Lung microvascular endothelial cell (primary cell): ENCODE measurements around the gene SDF4. TPM values are rescaled to one million over a fixed set of nuclear protein-coding genes. Genes with fewer than 3 reads are reported as not detected.

Experiments
- DNase-seq, 2 donors: peaks; one replicate each; pipeline versions ENCODE4 v3.0.0 to v3.0.0-alpha.2; 2010; ENCODE audit warnings: low read depth in 2 of 2
- total RNA-seq: library from RNA; depleted of rRNA; stranded (reverse); fragments of >200 nt; gene quantifications from 2 replicates; pipeline ENCODE4 v1.2.1, GENCODE V29; 2014

SDF4 gene, protein sequence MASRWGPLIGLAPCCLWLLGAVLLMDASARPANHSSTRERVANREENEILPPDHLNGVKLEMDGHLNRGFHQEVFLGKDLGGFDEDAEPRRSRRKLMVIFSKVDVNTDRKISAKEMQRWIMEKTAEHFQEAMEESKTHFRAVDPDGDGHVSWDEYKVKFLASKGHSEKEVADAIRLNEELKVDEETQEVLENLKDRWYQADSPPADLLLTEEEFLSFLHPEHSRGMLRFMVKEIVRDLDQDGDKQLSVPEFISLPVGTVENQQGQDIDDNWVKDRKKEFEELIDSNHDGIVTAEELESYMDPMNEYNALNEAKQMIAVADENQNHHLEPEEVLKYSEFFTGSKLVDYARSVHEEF
- total RNA-seq: 59.3 and 93.5 TPM in 2 replicates

DNA sequence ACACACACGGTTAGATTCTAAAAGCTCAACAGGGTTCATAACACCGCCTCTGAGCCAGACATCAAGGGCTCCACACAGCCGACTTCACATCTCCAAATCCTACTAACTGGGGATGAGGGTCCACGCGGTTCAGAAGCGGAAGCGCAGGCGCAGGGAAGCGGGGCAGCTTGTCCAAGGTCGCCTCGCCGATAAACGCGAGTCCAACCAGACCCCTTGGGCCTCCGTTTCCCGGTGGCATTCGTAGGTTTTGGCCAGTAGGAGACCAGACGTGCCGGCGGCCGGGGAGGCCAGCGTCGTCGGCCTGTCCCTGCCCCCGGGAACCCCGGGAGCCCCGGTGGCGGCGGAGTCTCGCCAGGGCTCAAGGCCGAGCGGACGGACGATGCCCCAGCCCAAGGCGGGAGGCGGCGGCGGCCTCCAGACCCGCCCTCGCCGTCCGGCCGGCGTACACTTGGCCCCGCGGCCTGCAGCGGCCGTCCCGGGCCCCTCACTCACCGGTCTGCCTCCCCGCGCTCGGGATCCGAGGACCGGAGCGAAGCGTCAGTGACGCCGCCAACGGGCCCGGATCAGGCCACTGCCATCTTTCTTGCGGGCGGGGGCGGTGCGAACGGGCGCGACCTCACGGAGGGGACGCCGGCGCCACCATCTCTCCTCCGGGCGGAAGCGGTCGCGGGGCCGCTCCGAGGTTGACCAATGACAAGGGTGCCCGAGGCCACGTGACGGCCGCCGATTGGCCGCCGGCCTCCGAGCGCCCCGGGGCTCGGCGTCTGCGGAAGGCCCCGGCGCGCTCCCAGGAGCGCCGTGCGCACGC, at the start of gene SDF4:
SDF4 (minus strand) TSS at position 602 of the 808 bp plus-strand sequence. CDS start 3,229 bp downstream, outside the sequence.
- peak; percentile 98 for DNase-seq

DNA sequence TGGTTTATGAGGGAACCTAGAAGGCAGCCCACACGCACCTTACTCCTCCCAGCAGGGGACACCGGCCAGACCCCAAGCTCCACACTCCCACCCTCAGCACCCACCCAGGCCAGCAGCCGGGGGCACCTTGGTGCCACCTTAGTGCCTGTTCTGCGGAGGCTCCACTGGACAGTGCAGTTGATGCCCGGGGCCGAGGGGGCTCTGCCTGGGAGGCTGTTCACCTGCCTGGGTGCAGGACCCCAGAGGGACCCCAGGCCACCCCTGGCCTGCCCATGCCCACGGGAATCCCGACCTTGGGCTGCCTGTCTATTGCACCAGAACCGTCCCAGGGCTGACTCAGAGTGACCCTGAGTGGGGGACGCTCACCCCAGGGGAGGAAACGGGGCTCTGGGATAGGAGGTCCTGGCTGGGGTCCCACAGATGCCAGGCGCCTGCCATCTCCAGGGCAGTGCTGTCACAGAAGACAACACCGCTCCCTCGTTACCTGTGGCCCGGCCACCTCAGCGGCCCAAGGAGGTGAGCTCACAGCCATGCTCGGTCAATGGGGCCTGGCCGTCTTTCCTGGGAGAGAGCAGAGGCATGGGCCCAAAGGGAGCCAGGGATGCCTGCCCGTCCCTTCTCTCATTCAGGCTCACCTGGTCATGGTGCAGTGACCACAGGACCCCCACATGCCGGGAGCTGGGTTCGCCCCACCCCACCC, 49.1 kb upstream of the SDF4 start:
- DNase-seq: no peak

DNA sequence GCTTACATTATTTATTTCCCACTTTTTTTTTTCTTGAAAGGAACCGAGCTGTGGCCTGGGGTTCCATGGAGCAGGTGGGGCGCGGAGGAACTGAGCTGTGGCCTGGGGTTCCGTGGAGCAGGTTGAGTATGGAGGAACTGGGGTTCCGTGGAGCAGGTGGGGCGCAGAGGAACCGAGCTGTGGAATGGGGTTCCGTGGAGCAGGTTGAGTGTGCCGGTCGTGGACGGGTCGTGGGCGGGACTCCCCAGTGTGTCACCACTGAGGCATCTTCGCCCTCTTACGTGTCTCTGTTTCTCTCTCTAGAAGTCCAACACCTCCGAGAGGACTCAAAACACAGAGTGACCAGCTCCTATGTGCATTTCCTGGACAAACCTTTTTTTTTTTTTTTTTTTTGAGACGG, 47.2 kb upstream of the SDF4 start:
- no peak for DNase-seq

DNA sequence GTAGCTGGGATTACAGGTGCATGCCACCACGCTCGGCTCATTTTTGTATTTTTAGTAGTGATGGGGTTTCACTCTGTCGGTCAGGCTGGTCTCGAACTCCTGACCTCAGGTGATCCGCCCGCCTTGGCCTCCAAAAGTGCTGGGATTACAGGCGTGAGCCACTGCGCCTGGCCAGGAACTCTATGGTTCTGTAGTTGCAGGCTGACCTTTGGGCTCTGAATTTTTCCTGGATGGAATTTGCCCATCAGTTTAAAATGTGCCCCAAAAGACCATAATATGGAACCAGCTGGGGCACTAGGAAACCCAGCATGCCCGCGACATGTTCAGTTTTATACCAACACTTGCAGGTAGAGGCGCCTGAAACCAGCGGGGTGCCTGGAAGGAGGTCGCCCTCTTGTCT, 46.8 kb upstream of the SDF4 start:
- no peak for DNase-seq

DNA sequence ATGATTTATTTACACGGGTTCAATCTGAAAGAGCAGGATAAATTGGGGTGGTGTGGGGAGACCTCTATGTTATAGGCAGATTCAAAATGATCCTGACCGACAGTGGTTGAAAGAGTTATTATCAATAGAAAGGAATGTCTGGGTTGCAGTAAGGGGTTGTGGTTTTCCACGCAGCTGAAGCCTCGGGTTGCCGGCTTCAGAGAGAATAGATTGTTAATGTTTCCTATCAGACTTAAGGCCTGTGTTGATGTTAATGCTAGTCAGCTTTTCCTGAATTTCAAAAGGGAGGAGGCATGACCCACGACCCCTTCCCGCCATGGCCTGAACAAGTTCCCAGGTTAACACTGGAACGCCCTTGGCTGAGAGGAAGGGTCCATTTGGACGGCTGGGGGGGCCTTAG, 44.0 kb upstream of the SDF4 start:
- peak in 1 of 2 donors; percentile 44 for DNase-seq

DNA sequence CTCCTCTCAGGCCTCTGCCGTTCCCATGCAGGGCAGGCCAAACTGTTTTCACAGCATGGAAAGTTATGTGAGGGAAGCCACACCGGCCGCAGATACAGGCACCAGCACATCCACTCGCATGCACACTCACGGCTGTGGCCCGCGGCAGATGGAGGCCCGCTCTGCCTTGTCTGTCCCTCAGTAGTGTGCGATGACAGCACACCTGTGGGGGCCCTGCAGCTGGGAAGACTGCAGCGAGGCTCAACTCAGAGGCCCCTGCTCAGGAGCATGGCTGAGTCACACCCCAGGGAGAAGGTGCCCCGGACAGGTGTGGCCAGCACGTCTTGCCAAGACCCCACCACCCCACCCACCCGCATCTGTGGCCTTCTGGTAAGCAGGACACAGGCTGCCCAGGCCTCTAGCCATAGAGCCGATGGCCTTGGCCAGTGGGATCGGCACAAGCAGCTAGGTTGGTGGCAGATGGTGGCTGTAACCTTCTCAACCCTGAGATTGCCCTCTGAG, 43.2 kb upstream of the SDF4 start:
- no peak for DNase-seq

DNA sequence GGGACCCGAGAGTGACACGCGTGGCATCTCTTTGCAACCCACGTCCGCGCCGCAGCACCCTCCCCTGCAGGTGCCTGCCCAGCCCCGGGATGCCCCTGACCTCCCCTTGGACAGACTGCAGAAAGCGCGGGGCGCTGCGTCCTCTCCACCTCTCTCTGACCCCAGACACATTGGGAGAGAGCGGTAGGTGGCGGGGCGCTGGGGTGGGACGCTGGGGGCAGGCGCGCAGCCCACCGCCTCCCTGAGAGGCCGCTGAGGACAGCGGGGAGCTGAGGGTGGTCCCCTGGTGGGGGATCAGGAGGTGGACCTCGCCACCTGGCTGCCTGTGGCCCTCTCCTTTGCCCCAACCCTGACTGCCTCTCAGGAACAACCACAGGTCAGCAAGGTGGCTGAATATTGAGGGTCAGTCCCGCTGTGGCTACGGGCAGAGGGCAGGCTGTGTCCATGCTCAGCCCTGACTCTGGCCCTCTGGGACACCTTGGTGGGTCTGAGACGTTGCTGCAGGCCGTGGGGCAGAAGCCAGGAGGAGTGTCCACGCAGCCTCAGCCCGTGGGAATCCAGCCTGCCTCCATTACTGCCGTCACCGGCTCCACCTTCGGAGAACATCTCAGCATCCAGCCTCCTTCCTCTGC, 42.6 kb upstream of the SDF4 start:
- DNase-seq: no peak

DNA sequence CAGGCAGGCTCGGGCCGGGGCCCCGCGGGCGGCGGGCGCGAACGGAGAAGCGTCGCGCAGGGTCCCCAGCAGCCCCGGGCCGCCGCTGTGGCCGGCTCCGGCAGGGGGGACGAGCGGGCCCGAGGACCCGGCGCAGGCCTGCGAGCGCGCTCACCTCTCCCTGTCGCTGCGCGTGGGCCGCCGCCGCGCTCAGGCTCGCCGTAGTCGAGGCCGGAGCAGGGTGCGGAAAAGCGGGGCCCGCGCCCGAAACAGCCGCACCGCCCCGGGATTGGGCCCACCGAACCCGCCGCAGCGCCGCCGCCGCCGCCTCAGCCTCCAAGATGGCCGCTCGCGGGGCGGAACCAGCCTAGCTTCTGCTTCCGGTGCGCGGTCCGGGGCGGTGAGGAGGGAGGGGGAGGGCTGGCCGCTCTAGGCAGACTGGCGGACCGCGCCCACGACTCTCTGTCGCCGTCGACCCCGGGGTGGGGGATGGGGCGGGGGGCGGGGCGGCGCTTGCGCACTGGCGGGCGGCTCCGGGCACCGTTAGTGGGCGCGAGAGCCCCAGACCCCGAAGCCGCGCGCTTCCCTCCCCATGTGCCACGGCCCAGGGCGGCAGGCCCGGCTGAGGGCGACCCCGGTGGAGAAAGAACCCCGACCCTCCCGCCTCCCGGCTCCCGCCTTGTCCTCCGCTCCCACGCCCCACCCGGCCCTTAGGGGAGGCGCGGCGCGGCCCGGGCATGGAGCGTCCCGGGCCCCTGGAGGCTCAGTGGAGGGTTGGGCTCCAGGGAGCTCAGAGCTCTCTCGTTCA, 41.9 kb upstream of the SDF4 start, which contains the start of gene UBE2J2:
UBE2J2 (minus strand) TSS at position 343 of the 787 bp plus-strand sequence. CDS start 5,862 bp downstream, outside the sequence.
- peak; percentile 96 to 97 for DNase-seq

DNA sequence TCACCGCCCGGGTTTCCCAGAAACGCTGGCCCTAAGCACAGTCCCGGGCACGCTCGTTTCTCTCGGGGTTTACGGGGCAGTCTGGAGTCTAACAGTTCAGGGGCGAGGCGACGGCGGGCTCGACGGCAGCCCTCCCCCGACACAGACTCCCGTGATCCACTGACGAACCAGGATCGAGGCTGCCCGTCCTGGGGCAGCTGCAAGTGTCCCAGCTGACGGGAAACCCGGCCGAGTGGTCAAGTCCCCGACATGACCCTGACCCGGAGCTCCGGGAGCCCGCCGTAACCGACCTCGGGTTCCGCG, 41.4 kb upstream of the SDF4 start:
- peak; percentile 45 to 46 for DNase-seq

DNA sequence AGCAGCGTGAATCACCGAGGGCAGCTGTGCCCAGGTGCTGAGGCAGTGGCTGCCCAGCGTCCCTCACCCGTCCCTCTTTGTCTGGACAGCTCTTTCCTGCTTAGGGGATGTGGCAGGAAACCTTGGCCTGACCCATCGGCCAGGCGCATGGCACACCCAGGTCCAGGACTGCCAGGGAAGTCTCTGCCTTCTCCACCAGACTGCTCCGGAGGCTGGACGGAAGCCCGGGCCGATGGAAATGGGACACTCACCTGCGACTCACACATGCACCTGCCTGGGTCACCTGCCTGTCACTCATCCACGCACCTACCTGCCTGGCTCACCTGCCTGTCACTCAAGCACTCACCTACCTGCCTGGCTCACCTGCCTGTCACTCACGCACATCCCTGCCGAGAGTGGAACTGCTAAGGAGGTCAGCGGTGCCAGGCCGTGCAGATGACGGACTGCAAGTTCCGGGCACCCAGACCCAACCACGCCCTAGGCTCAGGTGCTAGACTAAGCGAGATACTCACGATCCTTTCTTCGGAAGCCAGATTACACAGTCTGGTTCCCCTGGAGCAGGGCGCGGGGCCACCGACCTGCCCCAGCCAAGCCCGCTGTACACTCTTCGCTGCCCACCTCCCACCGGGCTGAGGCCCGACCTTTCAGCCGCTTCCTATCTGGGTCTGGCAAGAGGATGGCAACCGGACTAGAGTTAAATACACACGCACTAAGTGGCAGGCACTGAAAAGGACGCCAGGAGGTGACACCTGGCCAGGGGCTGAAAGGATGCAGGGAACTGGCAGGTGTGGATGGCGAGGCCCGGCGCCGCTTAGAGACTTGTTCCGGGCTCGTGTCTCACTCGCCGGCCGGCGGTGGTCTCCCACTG, 40.8 kb upstream of the SDF4 start:
- DNase-seq: peak; percentile 47 to 65

DNA sequence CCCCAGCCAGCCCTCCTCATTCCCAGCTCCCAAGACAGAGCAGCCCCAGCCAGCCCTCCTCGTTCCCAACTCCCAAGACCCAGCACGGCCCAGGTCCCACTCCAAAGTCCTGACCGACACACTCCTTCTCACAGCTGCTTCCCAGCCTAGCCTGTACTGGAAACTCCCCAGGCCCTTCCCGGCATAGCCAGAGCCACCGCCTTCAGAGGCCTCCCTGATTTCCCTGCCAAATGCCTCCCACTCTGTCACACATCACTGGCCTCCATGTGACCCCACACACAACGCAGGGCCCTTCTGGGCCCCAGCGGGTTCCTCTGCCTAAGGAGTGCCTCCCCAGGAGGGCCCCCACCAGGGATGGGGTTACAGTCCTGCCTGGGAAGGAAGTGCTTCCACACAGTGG, 39.0 kb upstream of the SDF4 start:
- peak in 1 of 2 donors; percentile 36 for DNase-seq

DNA sequence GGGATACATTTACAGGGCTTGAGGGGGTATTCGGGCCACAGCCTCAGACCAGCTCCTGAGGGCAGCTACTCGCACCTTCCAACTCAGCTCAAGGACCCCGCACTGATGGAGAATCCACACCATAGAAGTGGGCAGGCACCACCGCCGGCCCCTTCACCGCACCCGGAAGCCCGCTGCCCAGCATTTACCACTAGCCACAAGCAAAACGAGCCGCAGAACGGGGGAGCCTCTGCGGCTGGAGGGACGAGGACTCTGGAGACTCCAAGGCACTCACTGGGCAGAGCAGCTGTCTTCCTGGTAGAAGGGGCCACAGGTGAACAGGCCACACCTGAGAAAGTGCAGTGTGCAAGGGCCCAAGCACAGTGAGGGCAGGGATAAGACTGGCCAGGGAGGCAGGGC, 36.5 kb upstream of the SDF4 start:
- DNase-seq: no peak

DNA sequence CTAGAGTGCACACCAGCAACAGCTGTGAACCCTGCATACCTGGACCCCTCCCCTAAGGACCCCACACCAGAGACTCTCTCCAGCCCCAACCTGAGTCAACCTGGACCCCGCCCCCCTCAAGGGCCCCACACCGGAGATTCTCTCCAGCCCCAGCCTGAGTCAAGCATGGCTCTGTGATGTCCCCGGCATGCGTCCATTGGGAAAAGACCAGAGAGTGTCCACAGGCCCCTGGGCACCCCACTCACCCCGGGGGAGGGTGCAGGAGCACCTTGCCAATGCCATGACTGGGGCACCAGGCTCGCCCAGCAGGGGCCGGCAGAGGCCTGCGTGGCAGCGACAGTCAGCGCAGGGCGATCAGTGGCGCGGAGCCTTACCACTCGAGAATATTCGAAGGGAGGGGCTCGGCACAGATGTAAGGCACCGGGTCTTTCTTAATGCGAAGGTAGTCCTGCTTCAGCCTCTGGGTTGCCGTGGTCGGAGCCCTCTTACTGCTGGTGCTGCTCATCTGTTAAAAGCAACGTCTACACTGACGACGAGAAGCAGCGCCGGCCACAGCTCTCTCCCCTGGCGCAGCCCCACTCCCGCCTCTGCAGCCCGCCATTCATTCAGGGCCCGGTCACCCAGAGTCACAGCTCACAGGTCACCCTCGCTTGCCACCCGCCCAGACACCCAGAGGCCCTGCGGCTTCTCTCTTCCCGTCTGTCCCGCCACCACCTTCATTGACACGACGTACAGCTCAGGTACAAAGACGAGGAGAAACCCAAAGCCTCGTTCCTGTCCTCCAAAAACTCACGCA, 35.9 kb upstream of the SDF4 start:
- no peak for DNase-seq

DNA sequence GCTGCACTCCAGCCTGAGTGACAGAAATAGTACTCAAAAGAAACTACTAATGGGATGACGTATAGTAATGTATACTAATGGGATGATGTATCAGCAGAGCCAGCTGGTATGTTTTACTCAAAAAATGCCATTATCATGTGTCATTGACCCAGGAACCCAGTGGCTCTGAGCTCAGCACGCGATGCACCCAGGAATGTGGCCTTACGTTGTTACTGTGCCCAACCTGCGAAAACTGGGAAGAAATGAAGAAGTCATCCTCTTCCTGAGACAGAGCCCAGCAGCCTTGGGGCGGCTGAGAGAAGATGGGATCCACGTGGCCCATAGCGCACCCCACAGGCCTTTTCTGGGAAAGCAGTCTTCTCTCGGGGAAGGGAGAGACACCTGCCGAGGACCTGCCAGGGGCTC, 33.1 kb upstream of the SDF4 start:
- peak in 1 of 2 donors; percentile 84 for DNase-seq

DNA sequence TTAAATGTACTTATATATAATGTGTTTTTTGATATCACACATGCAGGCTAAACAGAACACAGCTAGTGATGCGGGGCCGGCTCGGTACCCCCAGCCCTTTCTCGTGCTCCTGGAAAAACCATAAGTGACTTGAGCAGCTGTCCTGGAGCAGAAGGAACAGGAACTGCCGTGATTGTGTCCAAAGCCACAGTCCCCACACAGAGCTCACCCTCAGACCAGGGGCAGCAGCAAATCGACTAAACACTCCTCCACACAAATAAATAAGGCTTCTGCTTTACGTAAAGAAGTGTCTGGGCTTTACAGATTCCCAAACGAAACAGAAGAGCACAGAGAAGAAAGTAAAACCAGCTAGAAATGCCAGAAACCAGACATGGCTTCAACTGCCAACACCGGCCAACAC, 32.2 kb upstream of the SDF4 start:
- DNase-seq: no peak

DNA sequence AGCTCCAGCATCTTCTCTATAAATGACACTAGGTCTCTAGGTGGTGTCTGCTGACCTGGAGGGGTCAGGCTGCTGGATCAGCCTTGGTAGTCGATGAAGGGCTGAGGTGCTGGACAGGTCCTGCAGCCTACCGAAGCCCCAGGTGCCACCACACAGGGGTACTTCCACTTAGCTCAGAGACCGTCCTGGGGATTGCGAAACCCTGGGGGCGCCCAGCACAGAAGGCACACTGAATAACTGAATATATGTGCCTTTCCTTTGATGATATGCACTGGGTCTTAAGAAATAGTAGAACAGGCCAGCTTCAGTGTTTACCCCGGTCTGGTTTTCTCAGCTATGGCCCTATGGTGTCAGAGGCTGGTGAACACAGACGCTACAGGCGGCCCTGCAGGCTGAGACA, 31.0 kb upstream of the SDF4 start:
- DNase-seq: no peak

DNA sequence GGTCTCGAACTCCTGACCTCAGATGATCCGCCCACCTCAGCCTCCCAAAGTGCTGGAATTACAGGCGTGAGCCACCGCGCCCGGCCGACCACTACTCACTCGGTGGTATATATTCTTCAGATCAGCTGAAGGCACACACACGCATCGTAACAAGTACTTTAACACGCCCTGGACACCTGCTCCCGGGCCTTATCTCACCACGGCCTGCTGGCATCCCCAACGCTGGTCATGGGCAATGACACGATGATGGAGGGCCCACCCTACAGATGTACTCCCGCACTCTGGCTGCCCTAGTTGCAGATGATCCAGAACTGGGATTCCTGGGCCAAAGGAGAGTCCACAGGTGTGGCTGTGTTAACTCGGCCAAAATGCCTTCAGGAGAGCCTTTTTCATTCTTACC, 30.3 kb upstream of the SDF4 start:
- no peak for DNase-seq

DNA sequence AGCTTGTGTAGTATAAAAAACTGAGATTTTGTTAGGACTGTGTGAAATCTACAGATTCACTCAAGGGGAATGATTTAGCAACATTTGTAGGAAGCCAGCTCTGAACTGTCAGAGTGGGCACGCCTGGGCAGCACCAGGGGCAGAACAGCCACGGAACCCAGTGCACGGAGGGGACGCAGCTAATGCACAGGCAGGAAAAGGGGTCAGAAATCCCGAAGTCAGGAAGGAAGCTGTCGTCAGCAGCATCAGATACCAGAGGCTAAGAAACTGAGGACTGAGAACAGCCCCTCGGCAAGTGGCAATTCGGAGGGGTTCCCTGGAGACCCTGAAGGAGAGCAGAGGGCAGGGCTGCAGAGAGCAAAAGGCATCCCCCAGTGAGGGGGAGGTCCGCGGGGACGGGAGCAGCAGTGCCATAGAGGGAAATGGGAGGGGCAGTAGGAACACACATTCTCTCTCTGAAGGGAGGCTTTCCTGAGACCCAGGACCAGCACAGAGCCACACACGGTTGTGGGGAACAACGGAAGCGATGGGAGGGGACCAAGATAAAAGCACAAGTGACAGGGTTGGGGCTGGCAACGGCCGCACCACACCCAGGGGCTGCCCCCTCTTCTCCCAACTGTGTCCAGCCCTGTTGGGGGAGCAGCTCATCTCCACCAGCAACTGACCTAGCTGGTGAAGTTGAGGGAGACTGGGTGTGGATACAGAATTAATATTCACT, 29.2 kb upstream of the SDF4 start:
- DNase-seq: peak; percentile 57 to 65
